NCI-H1048 (cell line): ENCODE data around the gene AKAP3.

ENCODE experiments used
- DNase-seq: peaks from one replicate; lab custom pipeline; 2025; lab: John Stamatoyannopoulos, UW

AKAP3 gene

DNA sequence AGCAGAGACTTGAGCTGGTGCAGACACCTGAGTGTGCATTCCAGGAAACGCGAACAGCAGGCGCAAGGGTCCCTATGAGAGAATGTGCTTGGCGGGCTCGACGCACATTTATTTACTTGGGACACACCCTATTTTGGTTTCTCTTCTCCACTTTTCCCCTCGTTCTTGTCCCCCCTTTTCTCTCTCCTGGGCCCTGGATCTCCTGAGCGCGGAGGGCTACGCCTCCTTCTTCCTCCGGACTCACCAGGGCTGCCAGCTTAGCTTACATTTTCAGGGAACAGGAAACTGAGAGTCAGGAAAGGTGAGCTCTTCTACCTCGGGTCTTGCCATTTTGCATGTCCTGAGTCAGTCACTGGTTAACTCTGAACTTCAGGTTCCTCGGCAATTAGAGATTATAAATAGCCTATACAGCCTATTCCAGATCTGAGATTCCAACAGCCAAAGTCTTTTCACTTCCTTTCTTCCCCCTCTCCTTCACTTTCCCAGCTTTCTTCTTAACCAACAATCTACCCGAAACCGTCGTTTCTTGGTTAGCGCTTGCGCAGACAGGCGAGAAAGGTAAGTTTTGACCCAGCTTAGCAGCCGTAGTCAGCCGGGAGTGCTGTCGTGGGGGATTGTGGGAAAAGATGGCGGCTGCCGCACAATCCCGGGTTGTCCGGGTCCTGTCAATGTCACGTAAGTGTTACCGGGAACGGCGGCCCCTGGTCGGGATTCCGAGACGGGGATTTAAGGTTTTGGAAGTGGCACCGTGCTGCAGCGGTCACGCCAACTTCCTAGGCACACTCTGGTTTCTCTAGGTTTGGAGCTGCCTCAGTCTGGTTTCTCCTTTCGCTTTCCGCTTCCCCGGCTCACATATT lies at the start of gene AKAP3, which contains the start of gene NDUFA9:
Gene AKAP3 (minus strand): TSS at position 551 of the 857 bp plus-strand sequence. CDS start 10,855 bp downstream, outside the sequence.
Gene NDUFA9 (plus strand): TSS at position 614 of the 857 bp plus-strand sequence. CDS start 13 bp downstream, at position 627.
- DNase-seq: peak; percentile 45

DNA sequence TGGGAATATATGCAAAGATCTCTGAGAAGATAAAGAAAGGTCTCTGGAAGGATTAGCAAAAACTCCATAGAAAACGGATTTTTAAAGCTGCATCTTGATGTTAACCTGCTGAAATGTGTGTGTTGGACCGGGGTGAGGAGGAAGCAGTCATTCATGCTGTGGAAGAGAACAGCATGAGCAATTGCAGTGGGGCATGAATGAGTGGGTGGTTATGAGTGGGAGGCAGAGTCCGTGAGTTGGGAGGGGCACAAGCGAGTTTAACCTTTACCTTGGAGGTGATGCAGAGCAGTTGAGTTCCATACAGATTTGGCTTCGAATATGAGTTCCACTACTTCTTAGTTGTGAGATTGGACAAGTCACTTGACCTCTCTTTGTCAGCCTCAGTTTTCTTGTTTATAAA lies 41.9 kb upstream of the AKAP3 start:
- no peak for DNase-seq

DNA sequence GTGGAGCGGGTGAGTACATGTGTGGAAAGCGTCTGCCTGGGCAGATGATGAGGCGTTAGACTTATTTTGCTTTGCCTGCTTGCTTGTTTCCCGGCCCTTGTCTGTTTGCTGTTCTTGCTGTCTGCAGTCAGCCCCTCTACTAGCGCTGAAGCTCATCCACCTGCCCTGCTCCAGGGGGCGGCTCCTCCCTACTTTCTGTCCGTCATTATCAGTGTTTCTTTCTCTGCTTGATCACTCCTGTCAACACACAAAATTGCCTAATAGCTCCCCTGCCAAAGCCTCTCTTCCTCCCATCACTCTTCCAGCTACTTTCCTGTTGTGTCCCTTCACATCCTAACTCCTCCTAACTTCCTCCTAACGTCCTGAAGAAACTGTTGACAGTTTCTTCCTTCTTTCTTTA lies 36.5 kb upstream of the AKAP3 start:
- DNase-seq: no peak

DNA sequence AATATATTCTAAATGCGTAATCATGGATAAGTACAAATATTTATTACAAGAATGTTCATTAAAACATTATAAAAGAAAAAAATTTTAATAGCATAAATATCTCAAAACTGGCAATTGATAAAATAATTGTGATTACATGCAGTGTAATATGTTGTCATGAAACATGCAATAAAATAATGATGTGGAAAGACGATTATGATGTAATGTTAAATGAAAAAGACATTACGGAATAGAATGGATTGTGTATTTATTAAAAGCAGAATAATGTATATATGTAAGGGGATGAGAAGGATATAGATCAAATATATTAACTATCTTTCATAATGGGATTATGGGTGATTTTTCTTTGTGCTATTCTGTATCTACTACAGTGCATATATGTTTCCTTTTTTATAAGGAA lies 32.9 kb upstream of the AKAP3 start:
- no peak for DNase-seq

DNA sequence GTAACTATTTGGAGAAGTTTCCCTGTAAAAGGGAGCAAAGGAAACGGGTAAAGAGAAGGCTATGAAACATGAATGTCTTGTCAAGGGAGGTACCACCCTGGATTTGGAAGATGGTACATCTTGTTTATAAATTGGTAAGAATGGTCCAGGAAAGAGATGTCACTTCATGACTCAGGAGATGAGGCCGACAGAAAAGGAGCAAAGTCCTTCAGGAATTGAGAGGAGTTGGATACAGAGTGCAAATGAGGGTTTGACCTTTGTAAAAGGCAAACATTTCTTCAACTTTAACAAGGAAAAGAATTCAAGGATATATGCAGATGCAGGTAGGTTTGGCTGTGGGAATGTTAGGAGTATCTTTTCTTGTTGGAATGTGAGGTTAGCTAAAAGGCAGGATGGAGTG lies 30.9 kb upstream of the AKAP3 start:
- DNase-seq: no peak

DNA sequence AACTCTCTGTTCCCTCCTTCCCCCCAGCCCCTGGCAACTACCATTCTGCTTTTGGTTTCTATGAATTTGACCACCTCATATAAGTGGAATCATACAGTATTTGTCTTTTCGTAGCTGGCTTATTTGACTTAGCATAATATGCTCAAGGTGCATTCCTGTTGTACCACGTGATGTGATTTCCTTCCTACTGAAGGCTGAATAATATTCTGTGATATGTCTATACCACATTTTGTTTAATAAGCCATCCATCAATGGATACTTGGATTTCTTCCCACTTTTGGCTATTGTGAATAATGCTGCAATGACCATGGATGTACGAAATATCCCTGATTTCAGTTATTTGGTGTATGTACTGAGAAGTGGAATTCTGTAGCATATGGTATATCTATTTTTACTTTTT lies 16.4 kb upstream of the AKAP3 start:
- no peak for DNase-seq

DNA sequence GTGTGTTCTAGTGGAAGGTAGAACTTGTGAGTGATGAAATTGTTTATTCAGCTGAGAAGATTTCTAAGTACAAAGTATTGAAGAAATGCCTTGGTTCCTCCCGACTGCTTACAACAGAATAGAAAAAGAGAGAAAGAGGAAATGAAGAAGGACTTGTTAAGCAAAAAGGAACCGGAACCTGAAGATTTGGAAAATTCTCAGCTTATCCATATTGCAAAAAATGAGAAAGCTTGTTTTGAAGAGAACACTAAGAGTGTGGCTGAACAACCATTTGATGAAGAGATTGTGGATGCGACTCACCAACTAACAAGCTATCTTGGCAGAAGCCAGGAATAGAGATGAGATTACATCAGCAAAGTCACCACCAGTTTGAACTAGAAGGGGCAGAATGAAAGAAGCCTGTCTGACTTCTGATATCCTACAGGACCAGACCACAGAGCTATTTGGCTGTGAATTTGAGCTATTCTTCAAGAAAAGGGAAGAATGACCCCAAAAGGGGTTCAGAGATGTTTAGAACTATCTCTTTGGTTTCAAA lies 15.2 kb upstream of the AKAP3 start:
- no peak for DNase-seq

DNA sequence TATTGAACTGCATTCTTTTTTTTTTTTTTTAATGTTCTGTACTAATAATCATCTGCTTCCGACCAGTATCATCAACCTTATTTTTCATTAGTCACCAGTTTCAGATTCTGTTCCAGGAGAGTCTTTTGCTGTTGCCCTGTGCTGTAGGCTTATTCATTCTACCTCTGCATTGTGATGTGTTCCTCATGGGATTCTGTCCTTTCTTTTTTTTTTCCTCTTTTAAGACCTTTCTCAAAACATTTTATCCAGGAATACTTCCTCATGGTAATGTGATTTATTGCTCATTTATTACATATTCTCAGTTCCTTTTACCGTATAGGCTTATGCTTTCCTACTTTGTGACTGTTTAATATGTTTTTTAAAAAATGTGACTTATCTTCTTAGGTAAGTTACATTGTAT lies 4.8 kb upstream of the AKAP3 start:
- no peak for DNase-seq

DNA sequence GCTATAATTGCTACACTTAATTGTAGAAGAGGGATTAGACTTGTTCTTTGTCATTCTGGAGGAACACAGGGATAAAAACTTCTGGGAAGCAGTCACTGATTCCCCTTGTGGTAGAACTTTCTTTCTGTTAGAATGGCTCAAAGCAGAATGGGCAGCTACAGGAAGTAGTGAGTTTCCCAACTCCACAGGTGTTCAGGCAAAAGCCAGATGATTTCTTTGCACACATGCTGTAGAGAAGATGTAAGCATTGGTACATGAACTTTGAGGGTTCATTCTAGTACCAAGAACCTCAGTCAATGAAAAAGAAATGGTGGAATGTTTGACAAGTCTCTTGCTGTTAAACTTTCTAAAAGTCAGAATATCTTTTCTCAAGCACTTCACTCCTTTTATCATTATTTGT lies 4.4 kb upstream of the AKAP3 start:
- DNase-seq: no peak

DNA sequence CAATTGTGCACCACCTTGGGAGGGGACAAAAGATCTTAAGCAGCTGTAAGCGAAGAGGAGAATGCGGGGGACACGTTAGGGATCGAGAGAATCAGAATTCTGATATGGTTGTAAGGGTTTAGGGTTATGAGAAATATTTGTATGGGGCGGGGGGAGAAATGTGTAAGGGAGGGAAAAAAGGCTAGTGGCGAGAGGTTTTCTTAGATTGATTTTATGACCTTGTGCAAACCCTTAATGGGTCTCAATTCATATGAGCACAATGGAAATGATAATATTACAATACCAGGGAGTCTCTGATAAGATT lies 459 bp upstream of the AKAP3 start:
- DNase-seq: no peak

DNA sequence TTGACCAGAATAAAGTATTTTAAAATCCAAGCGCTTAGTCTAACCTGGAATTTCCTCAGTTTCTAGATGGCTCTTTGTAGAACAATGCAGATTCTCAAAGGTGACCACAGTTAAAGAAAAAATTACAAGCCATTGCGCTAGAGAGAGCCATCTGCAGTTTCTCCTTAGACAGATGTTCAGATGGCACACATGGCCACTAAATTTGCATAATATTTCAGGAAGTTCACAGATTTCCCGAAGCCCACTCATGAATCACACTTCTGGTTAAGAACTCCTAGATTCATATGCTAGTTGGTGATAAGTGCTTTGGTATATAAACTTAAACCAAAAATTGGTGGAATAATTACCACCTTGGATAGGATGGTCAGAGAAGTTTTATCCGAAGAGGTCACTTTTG lies 749 bp downstream of the AKAP3 start:
- DNase-seq: no peak

DNA sequence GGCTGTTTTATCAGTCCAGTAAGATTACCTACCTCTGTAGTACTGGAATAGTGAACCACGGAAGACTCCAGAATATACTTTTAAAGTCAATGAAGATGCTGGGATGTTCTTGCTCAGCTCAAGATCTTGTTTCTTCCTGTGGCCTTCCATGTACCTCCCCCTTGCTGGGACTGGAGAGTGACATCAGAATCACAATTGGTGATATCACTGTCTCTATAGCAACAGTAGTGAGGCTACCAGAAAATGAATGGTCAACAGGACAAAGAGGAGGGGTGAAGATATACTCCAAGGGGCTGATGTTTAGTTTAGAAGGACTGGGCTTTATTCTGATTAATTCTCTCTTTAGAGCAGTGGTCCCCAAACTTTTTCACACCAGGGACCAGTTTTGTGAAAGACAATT lies 3.8 kb downstream of the AKAP3 start:
- no peak for DNase-seq

DNA sequence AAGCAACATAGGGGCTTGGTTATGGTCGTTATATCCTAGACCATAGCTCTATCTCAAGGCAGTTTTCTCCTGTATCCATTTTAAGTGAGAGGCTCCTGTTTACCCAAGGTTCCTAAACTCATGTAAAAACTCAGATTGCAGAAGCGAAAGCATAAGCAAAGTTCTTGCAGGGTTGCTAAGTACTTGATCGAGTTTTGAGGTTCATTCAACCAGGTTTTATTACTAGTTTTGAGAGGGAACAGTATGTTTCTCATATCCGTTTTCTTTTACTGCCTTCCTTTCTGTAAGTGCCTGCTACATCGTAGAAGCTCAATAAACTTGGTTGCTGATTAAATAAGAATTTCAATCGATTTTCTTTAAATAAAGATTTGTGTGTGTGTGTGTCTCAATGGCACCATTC lies 5.1 kb downstream of the AKAP3 start:
- DNase-seq: no peak

DNA sequence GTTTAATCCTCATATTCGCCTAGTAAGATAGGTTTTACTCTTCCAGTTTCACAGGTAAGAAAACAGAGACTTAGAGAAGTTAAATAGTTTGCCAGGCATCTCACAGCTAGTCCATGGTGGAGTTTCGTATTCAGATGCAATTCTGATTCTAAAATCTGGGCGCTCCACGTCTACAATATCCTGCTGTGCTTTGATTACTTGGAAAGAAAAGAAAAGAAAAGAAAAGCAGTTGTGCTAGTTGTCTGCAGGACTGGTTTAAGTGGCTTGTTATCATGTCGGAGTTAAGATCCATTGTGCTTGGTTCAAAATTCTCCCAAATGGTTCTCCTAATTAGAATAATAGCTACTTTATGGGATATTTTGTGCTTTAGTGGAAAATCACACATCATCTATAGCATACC lies 18.6 kb downstream of the AKAP3 start:
- no peak for DNase-seq

DNA sequence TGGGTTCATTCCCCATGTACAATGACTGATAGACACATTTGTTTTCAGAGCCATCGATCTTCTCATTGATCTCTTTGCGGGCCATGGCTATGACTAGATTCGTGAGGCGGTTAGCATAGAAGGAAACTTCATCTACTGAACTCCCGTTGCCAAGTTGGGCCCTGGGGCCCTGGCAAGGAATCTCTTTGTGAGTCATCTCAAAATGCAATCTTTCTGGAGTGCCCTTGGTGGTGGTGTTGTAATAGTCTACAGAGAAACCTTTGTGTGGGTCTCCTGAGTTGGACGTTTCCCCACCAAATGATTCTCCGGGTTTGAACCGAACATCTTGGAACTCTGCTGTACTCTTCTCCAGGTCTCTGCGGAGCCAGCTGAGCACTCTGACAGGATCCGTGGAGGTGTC lies 20.4 kb downstream of the AKAP3 start:
- no peak for DNase-seq

DNA sequence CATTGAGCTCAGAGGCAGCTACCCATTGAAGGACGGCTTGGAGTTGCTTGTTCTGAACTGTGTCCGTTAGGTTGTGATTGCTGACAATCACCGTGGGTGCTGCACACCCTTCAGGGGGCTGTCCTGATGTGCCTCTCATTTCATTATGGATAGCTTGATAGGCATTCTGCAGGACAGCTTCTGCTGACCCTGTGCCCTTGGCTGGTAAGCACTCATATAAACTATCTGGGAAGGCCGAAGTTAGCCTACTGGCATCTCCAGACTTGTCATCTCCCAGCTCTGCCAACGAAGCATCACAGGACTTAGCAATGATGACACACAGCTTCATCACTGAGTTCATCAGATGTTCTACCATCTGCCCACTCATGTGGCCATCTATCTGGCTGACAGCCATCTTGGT lies 22.3 kb downstream of the AKAP3 start:
- no peak for DNase-seq

DNA sequence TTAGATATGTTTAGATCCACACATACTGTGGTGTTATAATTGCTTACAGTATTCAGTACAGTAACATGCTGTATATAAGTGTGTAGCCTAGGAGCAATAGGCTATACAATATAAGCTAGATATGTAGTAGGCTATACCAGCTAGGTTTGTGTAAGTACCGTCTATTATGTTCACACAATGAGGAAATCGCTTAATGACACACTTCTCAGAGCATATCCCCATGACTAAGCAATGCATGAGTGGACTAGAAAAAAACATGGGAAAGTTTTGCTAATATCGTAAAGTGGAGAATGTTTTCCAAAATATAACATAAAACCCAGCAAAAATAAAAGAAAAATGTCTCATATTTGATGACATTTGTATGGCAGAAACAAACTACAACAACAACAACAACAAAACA lies 27.3 kb downstream of the AKAP3 start:
- DNase-seq: no peak

DNA sequence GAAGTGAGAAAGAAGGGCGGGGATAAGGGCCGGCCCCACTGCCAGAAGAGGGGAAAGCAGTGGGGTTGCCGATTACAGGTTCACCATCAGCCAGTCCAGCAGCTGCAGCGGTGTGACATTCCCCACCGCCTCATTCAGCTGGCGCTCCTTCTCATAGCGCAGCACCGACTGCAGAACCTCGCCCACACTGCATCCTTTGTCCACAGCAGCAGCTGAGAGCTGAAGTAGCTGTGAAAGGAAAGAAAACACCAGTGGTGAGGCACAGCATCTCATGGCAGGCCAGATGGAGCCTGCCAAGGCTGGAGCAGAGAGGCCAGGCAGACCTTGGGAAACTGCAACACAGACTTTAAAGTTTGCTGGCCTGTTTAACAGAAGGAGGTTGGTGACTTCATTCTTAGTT lies 33.2 kb downstream of the AKAP3 start:
- DNase-seq: no peak

DNA sequence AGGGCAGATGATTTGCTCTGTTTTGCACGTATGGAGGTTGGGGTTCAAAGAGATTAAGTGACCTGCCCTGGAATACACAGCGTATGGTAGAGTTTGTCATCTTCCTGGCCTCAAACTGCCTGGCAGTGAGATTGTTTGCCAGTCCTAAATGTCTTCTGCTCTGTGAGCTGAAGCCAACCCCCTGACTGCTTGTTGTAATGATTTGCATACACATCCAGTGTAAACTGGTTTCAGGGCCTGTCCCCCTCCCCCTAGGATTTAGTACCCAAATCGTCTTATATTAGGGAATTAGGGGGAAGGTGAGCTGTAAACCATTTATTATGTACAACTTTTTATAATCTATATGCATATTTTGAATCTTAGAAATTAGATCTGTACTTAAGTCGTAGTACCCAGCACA lies 38.4 kb downstream of the AKAP3 start:
- DNase-seq: no peak

DNA sequence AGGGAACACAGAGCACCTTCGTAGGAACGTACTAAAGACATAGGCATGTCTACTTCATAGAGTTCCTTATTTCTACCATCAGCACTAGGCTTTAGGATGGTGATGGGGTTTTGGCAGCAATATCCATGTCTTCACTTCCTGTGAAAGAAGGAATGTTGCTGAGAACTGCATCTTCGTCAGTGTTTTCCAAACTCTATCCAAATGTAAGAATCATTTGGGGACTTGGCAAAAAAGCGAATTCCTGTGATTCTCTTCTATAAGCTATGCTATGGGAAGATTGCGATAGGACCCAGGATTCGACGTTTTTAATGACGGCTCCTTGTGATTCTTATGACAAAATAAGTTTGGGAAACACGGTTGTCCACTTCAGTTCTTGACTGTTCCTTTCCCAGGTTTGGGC lies 39.8 kb downstream of the AKAP3 start:
- DNase-seq: no peak

DNA sequence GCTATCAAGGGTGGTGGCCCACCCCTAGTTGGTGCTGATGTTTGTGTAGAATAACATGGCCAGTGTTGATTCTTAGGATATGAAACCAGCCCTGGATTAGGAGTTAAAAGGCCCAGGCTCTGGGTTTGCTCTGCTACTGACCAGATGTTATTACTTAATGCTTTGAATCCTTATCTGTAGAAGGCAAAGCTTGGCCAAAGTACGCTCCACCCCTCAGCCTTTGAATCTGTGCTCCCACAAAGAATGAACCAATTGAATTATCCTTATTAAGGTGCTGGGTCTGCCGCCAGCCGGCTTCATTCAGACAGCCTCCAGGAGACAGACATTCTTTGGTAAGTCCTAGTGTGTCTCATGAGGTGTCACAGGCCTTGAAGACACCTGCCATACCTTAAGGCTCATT lies 41.8 kb downstream of the AKAP3 start:
- no peak for DNase-seq

DNA sequence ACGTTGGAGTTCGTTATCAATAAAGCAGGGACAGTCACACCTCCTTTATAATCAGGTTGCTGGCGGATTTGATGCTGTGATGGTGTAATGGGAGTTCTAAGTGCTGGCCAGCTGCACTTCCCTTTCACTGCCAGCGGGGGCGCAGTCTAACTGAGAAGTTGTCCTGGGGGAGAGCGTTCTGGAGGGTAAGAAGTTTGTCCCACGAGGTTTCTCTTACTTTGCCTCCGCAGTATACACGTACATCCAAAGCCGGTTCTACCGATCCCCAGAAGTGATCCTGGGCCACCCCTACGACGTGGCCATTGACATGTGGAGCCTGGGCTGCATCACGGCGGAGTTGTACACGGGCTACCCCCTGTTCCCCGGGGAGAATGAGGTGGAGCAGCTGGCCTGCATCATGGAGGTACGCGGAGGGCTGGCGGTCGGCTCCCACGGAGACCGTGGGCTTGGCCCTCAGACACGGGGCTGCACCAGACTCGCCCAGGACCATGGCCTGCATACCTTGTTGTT lies 44.1 kb downstream of the AKAP3 start:
- peak; percentile 69 for DNase-seq

DNA sequence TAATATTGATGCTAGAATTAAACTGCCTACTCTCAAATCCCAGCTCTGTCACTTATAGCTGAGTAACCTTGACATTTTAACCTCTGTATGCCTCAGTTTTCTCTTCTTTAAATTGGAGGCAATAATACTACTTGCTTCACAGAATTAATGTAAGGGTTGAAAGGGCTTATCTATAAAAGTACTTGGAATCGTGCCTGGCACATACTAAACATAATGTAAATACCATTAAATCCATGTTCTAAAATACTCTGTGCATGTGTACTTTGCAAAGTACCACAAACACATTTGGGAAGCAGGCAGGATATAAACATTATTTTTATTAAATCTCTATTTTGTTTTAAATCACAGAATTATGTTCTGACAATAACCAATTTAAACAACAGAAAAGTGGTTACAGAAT lies 44.9 kb downstream of the AKAP3 start:
- DNase-seq: no peak

DNA sequence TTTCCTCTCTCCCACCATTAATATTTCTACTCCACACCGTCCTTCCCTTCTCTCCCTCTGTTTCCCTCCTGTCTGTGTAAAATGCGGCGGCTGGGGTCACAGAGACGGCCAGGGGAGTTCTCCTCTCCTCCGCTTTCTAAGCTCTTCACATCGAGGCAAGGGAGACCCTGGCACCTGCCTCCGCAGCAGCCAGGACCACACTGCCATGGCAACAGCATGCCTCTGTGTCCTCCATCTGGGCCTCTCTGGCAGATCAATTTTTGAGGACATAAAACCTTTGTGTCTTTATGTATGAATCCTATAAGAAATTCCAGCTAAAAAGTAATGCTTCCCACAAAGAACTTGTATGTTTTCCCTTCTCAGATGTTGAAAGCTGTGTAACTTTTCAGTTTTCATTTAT lies 45.4 kb downstream of the AKAP3 start:
- DNase-seq: no peak
